HFF-Myc (cell line): ENCODE results near the gene BCO1.
A peak's percentile ranks its signal among the peaks of the same experiment; 100 is the strongest.

Experiments used
- DNase-seq: peaks from one replicate; pipeline ENCODE4 v3.0.0-alpha.2; 2011; ENCODE audit warnings: low read depth; ENCODE audit errors: extremely low read depth
- H3K4me3 ChIP-seq: replicated peaks from 2 replicates; pipeline ENCODE4 v1.5.1; 2011; ENCODE audit warnings: low read depth, mild to moderate bottlenecking, control low read depth, low read length
- TF ChIP-seq, protein P1 (sequence below): IDR thresholded peaks from 2 replicates; pipeline ENCODE4 v1.5.1; 2012; ENCODE audit warnings: mild to moderate bottlenecking, low read depth, low read length, control low read depth; ENCODE audit errors: missing control alignments

The BCO1 gene

DNA sequence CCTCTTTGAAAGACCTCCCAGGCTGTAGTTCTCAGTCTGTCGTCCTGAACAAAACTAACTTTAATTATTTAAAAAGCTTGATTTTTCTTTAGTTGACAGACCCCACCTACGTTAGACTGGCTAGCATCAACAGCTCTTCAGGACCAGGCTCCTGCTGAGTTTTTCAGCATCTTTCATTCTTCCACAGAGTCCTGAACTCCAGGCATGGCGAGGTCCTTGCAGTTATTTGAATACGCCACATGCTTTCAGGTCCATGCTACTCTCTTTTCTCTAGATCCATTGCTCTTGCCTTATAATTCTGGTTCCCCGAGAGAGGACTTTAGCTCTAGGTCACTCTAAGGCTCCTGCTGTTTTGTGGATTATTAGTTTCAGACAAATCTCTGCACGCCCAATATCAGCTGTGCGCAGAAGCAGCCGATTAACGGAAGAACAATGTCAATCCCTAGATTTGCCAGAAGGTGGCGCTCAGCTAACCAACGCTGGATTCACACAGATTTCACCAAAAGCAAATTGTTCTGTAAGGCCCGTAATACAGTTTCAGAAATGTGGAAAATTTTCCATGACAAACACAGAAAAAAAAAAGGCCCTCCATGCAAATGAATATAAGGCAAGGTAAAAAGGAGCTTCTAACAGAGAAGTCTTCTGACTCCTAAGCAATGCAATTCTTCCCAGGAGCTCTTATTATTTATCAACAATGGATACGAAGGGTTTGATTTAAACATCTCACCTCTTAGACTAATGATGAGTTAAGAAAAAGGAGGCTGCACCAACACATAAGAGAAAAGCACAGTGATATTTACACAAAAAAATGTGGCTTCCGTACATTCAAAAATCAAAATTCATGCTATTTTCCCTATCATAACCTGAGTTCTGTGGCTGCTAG is 33.5 kb upstream of the BCO1 start:
- TF ChIP-seq, protein P1, sequence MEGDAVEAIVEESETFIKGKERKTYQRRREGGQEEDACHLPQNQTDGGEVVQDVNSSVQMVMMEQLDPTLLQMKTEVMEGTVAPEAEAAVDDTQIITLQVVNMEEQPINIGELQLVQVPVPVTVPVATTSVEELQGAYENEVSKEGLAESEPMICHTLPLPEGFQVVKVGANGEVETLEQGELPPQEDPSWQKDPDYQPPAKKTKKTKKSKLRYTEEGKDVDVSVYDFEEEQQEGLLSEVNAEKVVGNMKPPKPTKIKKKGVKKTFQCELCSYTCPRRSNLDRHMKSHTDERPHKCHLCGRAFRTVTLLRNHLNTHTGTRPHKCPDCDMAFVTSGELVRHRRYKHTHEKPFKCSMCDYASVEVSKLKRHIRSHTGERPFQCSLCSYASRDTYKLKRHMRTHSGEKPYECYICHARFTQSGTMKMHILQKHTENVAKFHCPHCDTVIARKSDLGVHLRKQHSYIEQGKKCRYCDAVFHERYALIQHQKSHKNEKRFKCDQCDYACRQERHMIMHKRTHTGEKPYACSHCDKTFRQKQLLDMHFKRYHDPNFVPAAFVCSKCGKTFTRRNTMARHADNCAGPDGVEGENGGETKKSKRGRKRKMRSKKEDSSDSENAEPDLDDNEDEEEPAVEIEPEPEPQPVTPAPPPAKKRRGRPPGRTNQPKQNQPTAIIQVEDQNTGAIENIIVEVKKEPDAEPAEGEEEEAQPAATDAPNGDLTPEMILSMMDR, result peak; percentile 83
- no peak overlapping the region for H3K4me3 ChIP-seq
- DNase-seq, result no peak

DNA sequence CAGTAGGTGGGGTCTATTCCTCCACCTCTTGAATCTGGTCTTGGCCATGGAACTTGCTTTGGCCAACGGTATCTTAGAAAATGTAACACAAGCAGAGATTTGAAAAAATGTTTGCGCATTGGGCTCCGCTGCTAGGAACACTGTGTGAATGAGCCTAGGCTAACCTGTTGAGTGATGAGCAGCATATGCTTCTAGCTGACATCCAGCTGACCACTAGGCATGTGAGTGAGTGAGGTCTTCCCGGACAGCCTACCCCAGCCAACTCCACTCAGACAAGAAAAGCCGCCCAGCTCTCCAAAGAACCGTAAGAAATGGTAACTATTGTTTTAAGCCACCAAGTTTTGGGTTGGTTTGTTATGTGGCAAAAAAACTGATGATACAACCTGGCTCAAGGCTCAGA is 31.4 kb upstream of the BCO1 start:
- no peak overlapping the region for H3K4me3 ChIP-seq
- no peak for DNase-seq
- TF ChIP-seq, protein P1, result no peak

DNA sequence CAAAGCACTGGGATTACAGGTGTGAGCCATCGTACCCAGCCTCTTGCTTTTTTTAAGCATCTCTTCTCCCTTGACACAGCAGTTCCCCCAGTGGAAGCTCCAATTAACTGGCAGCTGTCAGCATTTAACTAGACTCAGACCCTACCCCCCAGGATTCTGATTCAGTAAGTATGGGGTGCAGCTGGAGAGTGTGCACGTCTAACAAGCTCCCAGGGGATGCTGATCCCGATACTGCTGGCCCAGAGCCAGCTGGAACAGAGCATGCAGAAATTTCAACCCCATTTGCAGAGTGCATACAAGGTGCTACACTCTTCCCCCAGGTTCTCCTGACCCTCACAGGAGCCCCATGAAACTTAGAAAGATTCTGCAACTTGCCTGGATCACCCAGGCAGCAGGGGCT is 27.7 kb upstream of the BCO1 start:
- no peak for DNase-seq
- TF ChIP-seq, protein P1, result no peak
- H3K4me3 ChIP-seq, result no peak overlapping the region

DNA sequence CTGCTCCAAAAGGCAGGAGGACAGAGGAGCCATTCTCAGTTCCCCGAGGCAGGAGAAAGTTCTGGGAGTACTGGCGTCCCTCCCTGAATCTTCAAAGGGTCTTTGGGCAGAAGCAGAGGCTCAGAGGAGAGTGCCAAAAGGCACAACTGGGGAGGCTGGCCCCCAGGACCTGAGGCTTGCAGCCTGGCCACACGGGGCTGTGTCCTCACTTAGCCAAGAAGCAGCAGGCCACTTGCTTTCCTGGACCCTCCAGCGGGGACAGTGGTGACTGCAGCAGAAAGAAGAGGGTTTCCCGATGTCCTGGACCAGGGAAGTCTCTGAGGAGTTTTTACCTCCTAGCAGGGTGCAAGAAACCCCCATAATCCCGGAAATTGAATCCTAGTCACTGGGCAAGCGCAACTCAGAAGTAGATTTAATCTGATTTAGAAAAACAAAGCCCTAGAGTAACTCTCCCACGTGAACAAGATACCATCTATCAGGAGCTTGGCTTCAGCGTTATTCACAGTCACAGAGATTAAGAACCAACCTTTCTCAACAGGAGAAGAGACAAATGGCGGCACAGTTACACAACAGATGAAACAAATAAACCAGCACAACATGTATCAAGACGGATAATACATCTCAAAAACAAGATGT is 25.5 kb upstream of the BCO1 start:
- TF ChIP-seq, protein P1, result no peak
- no peak for DNase-seq
- H3K4me3 ChIP-seq, result no peak overlapping the region

DNA sequence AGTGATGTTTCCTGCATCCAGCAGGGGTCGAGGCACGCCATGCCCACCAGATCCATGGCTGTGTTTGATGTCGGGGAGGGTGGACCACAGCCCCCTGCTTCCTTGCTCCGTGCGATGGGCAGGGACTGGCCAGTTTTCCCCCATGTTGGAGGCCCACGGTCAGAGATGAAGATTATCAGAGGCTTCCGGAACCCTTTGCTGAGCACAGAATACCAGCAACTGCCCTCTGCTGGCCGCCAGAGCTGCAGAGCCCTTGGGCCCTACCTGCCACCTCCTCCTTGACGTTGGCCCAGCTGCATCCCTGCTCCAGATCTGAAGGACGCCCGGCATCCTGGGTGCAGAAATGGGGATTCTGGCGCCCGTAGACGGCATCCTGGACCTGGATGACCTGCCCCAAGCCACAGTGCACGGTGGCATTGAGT is 23.7 kb upstream of the BCO1 start:
- no peak overlapping the region for H3K4me3 ChIP-seq
- TF ChIP-seq, protein P1, result peak; percentile 44
- no peak for DNase-seq

DNA sequence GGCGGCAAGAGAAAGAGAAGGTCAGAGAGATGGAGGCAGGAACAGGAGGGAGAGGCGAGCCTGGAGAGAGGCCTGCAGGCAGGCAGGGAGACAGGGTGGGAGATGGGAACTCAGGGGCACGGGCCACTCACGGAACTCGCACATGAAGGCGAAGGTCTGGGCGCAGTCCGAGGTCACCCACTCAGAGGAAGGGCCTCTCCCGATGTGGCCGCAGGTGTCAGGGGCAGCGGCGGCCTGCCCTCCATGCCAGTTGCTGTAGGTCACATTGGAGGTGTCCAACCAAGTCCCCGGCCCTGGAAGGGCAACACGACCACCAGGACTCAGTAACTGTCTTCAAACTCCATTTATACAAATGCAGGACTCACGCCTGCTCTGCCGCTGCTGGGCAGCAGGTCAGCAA is 22.4 kb upstream of the BCO1 start:
- TF ChIP-seq, protein P1, result no peak
- no peak for DNase-seq
- H3K4me3 ChIP-seq, result no peak overlapping the region
